ENCODE measurements around the gene TRAPPC12. TPM values are rescaled to one million over a fixed set of nuclear protein-coding genes. Genes with fewer than 3 reads are reported as not detected.
"Not testable (repeated sequence)": the region's sequence is repeated elsewhere in the genome, so short reads cannot be mapped to it uniquely, and the experiment has no call there.

TRAPPC12 gene
- total RNA-seq, 4 donors from 2014 or later = 52.2 to 90.7 (median 77.6) TPM

- Histone ChIP-seq H3K27ac (no peak overlapping the region), H3K27me3 (no peaks in the 10 kb centered on the region), H3K4me3 (no peak overlapping the region), H3K9me3 (no peaks in the 10 kb centered on the region), H3K36me3 (no peaks in the 10 kb centered on the region), H3K4me1 (no peaks in the 10 kb centered on the region)
- no peak for ATAC-seq
- TF ChIP-seq POLR2AphosphoS5 (IDR thresholded peaks at IDR 0.05) (no peak), POLR2A (IDR thresholded peaks at IDR 0.05) (no peak), EP300 (IDR thresholded peaks at IDR 0.05) (no peak), CTCF (IDR thresholded peaks at IDR 0.05) (no peak)
- 78 to 93% methylated on average over 4 of the region's 5 CpGs for WGBS, 2 donors (ENCODE audit: low coverage in 1 of 2)
These were observed 14.3 kb upstream of the TRAPPC12 start for GRCh38 chr2:3365219-3365618.

- no peak for ATAC-seq
- Histone ChIP-seq H3K27me3 (no peaks in the 10 kb centered on the region), H3K4me1 (no peaks in the 10 kb centered on the region), H3K9me3 (no peaks in the 10 kb centered on the region), H3K36me3 (no peaks in the 10 kb centered on the region), H3K27ac (no peak overlapping the region), H3K4me3 (no peak overlapping the region)
- WGBS, 2 donors (ENCODE audit: low coverage in 1 of 2) = 83% methylated on average over 1 of the region's 4 CpGs; no CpG with 5 or more reads in 1 of the 2 donors
- TF ChIP-seq POLR2A (IDR thresholded peaks at IDR 0.05) = no peak
- TF ChIP-seq POLR2AphosphoS5 (IDR thresholded peaks at IDR 0.05) = no peak
- TF ChIP-seq EP300 (IDR thresholded peaks at IDR 0.05) = no peak
- no peak for TF ChIP-seq CTCF (IDR thresholded peaks at IDR 0.05)
These were observed 11.2 kb upstream of the TRAPPC12 start for GRCh38 chr2:3368261-3368722.

GRCh38 chr2:3369340-3370181 lies 9.9 kb upstream of the TRAPPC12 start:
- ATAC-seq, H3K9me3 ChIP-seq, H3K4me3 ChIP-seq, H3K27me3 ChIP-seq, H3K36me3 ChIP-seq, H3K4me1 ChIP-seq, H3K27ac ChIP-seq: not testable (repeated sequence)
- WGBS, 2 donors (ENCODE audit: low coverage in 1 of 2) = 83 to 89% methylated on average over 1 to 8 of the region's 34 CpGs

GRCh38 chr2:3376821-3377220 lies 2.7 kb upstream of the TRAPPC12 start:
- TF ChIP-seq CTCF (IDR thresholded peaks at IDR 0.05) = no peak
- TF ChIP-seq POLR2A (IDR thresholded peaks at IDR 0.05) = no peak
- no peak for TF ChIP-seq POLR2AphosphoS5 (IDR thresholded peaks at IDR 0.05)
- no peak for TF ChIP-seq EP300 (IDR thresholded peaks at IDR 0.05)
- 58 to 67% methylated on average over 5 to 6 of the region's 6 CpGs for WGBS, 2 donors (ENCODE audit: low coverage in 1 of 2)
- no peaks in the 10 kb centered on the region for H3K9me3 ChIP-seq
- H3K36me3 ChIP-seq = no peaks in the 10 kb centered on the region
- peak overlapping the region; percentile 72 to 88 for H3K4me3 ChIP-seq
- no peaks in the 10 kb centered on the region for H3K27me3 ChIP-seq
- peak overlapping the region in 1 of 4 donors; percentile 93 for H3K27ac ChIP-seq
- ATAC-seq = no peak
- H3K4me1 ChIP-seq = peaks cover 0 to 39% (median 12%) of the 10 kb centered on the region in 3 donors

- ATAC-seq = peak; percentile 2
- Histone ChIP-seq H3K27me3 (no peaks in the 10 kb centered on the region), H3K4me3 (peak overlapping the region; percentile 72 to 88)
These were observed 2.2 kb upstream of the TRAPPC12 start for GRCh38 chr2:3377279-3377611.

More at GRCh38 chr2:3377279-3377611, 2.2 kb upstream of the TRAPPC12 start:
- peak overlapping the region; percentile 2 to 93 (median 90) for H3K27ac ChIP-seq
- 0 to 4% methylated on average over 3 to 4 of the region's 8 CpGs for WGBS, 2 donors (ENCODE audit: low coverage in 1 of 2)
- no peak for TF ChIP-seq POLR2AphosphoS5 (IDR thresholded peaks at IDR 0.05)
- TF ChIP-seq CTCF (IDR thresholded peaks at IDR 0.05) = no peak
- no peak for TF ChIP-seq POLR2A (IDR thresholded peaks at IDR 0.05)
- no peak for TF ChIP-seq EP300 (IDR thresholded peaks at IDR 0.05)
- peaks cover 0 to 1% of the 10 kb centered on the region in 2 donors for H3K36me3 ChIP-seq
- H3K9me3 ChIP-seq = no peaks in the 10 kb centered on the region
- H3K4me1 ChIP-seq = peaks cover 0 to 39% (median 12%) of the 10 kb centered on the region in 3 donors

Measured in gastroesophageal sphincter (tissue), 4 donors.